Amygdala (tissue), 56 donors: ENCODE data around the gene TST.
A peak's percentile ranks its signal among the peaks of the same experiment; 100 is the strongest.

ENCODE experiments used
- DNase-seq, 56 donors: peaks; one replicate each; lab custom pipeline; 2025; lab: John Stamatoyannopoulos, UW

TST gene

DNA sequence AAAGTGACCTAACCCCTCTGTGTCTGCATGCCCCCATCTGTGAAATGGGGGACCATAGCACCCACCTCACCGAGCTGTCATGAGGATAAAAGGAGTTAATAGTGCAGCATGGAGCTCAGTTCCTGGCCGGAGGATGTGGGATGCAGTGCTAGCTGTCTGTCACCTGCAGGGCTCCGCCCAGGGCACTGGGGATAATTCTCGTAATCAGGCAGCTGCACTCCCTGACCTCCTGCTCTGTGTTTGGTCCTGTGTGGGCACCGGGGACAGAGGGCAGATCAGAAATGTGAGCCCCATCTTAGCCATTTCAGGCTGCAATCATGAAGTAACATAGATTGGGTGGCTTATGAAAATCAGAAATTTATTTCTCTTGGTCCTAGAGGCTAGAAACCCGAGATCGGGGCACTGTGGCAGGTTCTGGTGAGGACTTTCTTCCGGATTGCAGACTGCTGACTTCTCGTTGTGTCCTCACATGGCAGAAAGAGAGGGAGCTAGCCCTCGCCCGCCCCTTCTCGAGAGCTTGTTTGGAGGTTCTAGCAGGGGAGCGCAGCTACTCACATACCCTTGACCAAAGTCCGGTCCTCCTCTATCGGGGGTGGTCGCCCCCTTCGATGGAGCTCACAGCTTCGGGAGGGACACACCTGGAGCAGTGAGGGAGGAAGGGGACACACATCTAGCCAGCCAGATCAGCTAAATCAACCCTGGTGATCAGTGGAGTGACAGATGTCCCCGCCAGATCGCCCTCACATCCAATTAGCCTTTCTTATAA lies 35.5 kb upstream of the TST start:
- DNase-seq: no peak

DNA sequence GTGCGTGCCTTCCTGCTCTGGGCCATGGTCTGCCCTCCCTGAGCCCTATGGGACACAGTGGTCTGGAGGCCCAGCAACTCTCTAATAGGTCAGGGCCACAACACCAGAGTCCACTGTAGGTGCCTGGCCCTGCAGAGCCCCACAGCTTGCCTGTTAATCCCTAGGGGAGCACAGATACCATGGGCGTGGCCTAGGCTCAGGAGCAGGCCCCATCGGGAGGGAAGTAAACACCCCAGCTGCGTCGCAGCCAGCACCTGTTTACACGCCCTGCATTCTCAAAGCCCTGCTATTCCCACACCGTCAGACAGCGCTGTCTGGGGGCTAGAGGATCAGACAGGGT lies 34.8 kb upstream of the TST start:
- no peak for DNase-seq

DNA sequence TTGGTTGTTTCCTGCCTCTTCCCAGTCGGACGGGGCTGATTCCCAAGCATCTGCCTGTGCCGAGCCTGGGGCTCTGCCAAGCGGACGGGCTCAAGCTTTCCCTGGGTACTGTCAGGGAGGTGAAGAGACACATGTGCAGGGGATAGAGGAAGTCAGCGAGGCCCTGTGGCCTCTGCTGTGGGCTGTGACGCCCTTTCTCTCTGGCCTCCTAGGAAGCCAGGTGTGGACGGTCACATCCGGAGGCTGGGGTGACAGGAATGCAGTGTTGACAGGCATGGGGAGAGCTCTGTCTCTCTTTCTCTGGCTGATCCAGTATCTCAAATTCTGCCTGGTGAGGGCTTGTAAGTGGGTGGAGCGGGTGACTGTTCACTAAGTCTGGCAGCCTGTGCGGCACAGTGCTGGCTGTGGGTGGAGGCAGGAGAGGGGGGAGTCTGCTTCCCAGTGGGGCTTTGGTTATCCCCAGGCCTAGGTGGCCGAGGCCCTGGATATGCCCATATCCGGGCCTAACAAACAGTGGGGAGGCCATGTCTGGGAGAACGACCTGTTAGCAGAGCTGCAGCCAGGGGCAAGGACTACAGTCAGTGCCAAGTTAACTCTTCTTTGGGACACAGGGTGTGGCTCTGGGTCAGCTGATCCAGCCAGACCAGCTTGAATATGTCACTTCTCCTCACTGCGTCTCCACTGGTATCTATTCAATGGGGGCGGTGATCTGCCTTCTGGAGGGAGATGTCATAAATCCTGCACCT lies 34.2 kb upstream of the TST start:
- DNase-seq: peak in 11 of 56 donors; percentile 2 to 45 (median 23)

DNA sequence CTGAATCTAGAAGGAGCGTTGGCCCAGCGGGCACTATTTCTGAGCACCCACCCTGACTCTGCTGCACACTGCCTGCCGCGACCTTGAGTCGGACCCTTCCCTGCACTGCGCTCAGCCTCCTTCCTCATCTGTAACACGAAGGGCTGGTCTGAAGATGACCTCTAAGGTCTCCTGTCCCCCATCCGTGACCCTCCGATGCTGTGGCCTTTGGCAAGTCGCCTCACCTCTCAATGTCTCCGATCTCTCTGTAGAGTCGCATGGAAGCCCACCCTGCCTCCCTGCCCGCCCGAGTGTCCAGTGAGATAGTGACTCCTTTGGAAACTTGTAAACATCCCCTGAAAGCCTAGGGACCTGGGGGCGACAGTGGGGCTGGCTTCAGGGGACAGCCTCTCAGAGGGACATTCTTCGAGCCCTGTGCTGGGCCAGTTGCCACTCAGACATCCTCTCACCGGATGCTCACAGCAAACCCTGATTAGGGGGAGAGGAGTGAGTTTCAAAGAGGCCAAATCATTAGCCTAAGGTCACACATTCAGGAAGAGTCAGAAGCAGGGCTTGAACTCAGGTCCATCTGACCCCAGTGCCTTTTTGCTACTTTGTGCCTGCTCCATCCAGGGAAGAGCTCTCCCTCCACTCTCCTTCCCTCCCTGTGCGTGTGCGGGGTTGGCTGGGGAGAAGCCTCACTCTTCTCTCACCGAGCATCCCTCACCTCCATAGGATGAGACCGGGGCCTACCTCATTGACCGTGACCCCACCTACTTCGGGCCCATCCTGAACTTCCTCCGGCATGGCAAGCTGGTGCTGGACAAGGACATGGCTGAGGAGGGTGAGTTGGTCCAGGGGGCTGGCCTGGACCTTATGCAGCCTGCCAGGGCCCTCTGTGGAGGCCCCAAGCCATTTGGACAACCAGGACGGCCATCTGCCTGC lies 33.4 kb upstream of the TST start:
- no peak for DNase-seq

DNA sequence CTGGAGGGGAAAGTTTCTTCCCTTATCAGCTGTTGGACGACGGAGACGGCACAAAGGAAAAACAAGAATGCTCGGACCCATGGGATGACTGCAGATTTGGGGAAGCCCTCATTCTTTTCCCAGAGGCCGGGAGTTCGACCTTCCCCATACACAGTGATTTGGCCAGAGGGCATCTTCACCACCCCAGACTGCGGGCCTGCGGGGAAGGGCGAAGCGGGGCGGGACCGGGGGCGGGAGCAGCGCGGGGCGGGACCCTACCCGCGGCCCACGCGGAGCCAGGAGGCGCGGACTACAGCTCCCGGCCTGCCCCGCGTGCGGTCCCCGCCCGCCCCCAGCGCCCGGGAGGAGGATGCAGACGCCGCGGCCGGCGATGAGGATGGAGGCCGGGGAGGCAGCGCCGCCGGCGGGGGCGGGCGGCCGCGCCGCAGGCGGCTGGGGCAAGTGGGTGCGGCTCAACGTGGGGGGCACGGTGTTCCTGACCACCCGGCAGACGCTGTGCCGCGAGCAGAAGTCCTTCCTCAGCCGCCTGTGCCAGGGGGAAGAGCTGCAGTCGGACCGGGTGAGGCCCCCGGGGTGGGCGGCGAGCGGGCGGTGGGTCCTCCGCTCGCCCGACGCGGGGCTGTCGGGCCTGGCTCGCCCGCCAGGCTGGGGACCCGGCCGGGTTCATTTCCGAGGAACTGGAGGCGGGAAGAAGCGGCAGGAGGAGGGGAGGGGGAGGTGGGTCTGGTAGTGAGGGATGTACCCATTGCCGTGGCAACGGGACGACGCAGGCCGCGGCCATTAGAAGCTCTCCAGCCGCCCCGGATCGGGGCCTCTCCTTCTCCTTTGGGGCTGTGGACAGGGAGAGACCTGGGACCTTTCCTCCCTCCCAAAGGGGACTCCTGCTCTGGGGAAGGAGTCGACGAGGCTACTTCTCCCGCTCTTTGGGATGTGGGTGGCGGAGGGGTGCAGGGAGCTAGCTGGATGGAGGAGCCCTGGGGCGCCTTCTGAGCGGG lies 32.4 kb upstream of the TST start, which contains the start of gene KCTD17:
KCTD17 (plus strand) TSS at position 352 of the 995 bp plus-strand sequence; CDS start at position 371, 19 bp downstream.
- peak in 48 of 56 donors; percentile 18 to 79 (median 43) for DNase-seq

DNA sequence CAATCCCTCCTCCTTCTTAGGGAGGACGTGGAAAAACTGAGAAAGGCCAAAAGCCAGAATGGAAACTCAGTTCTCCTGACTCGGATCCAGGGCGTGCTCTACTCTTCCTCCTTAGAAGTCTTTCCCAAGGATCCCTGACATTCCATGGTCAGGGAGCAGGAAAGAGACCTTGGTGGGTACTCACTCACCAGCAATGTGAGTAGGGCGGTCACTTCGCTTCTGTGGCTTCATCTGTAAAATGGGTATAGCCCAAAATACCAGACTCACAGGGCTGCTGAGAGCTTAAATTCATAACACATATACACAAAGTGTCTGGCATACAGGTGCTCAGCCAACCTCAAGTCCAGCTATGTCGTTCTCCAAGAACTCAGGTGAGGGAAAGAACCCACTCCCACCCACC lies 31.7 kb upstream of the TST start:
- DNase-seq: no peak

DNA sequence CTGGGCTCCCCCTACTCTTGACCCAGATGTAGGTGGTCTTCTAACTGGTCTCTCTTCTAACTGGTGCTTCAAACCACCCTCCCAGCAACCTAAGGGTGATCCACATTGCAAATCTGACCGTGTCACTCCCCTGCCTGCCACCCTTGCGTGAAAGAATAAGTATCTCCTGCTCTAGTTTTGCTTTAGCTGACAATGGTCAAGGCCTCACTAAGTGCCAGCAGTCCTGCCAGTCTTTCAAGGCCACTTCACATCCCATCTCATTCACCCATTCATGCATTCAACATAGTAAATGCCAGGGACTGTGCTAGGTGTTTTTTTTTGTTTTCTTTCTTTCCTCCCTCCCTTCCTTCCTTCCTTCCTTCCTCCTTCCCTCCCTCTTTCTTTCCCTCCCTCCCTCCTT lies 30.0 kb upstream of the TST start:
- no peak for DNase-seq

DNA sequence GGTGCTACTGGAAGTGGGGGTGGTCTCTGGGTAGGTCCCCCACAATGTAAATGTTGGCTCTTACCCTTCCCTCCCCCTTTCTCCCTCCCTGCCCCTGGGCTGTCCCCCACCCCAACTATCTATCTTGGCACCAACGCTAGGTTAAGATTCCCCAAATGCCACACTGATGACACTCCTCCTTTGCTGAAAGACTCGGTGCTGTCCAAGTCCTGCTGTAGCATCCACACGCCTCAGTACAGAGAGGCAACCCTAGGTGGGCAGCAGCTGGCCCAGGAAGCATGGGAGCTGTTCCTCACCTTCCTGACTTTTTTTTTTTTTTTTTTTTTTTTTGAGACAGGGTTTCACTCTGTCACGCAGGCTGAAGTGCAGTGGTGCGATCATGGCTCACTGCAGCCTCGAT lies 28.9 kb upstream of the TST start:
- no peak for DNase-seq

DNA sequence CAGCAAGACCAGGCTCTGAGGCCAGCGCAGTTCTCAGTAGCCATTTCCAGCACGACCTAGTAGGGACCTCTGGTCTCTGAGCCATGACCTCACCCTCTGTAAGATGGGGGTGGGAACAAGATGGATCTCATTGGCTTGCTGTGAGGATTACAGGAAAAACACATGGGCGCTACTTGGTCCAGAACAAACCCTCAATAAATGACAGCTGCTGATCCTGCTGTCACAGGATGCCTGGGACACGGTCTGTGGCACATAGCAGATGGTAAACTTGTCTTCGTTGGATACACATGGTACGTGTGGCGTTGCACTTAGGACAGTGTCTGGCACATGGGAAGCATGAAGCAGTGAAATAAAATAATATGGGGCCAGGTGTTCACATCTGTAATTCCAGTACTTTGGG lies 27.8 kb upstream of the TST start:
- no peak for DNase-seq

DNA sequence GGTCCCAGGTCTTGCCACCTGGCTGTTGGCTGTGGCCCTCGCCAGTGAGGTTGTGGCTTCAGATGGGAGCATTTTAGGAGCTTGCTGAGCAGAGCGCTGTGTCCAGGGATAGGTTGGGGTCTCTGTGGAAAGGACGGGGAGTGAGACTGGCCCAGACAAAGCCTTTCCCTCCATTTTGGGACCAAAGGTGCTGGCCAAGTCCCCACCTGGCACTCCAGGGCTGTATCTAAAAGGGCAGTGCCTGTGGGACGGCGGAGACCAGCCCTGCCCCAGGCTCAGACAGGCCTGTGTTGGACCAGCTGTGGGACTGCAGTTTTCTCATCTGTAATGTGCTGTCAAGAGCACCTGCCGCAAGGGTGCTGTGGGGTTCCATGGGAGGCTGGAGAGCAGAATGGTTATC lies 27.3 kb upstream of the TST start:
- no peak for DNase-seq

DNA sequence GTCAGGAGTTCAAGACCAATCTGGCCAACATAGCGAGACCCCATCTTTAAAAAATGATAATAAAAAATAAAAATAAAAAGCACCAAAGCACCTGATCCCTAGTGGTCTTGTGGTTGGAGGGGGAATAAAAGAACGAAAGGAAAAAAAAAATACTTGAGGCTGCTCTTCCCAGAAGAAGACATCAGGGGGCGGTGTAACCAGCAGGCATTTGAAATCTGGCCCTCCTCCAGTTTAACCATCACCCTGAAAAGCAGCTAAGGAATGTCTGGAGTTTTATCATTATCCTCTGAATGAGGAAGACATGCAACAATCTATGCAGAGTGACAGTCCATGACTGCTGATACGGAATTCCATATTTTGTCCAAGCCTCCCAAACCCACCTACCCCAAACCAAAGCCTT lies 26.7 kb upstream of the TST start:
- DNase-seq: no peak

DNA sequence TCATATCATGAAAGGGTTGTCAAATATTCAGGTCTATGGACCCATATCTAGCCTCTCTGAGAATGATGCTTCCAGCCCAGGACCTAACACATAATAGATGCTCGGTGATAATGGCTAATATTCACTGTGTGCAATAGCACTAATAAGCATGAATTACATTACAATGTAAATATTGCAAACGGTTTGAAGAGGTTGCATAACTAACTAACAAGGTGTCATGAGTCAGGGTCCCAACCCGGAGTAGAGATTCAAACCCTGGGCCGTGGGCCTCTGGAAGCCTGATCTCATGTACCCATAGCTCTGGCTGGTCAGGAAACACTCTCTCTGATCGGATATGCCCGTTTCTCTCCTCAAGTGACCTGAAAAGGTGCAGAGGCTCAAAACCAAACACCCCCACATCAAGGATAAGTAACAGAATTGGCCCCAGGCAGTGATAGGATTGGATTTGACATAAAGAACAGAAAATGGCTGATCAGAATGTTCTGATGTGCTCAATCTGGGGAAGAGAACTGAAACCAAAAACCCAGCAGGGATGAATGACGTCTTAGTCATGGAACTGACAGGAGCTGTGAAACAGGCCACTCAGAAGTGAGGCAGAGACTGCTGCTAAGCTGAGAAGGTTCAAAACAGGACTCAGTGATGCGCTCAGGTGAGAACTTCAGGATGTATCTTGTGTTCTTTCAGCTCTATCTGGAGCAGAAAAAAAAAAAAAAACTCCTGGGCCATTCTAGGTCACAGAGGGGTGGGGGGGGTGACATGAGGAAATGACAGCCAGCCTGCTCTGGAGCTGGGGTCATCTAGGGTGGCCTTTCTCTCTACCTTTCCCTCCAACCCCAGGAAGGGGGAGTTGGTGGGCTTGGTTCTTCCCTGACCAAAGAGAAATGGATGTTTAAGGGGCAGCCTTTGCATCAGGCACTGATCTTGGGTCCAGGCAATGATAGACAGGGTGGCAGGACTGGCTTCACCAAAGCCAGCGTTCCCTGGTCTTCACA lies 25.7 kb upstream of the TST start:
- DNase-seq: no peak

DNA sequence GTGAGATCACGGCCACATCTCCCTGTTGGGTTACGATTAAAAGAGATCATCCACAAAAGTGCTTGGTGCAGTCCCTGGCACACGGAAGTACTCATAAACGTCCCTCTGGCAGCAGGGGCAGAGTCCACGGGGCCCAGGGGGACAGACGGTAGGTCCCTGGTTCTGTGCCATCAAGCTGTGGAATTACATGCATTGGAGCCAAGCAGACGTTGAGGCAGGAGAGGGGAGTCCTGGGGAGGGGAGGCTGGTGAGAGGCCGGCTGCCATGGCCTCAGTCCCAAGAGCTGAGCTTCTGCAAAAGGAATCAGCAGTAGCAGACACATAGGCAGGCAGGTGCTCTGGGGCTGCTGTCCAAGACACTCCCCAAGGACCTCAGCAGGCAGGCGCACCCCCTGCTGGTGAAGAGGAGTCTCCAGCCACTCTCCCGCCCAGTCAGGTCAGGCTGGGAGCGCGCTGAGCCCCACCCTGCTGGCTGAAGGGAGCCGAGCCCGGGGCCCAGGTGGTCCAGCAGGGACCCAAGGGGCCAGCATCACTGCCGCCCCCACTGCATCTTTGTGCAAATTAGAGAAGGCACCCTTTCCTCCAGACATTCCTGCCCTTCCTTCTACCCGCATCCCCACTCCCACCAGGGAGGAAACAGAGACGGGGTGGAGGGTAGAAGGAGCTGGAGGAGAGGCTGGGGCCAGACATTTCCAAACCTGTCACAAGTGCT lies 24.7 kb upstream of the TST start:
- no peak for DNase-seq

DNA sequence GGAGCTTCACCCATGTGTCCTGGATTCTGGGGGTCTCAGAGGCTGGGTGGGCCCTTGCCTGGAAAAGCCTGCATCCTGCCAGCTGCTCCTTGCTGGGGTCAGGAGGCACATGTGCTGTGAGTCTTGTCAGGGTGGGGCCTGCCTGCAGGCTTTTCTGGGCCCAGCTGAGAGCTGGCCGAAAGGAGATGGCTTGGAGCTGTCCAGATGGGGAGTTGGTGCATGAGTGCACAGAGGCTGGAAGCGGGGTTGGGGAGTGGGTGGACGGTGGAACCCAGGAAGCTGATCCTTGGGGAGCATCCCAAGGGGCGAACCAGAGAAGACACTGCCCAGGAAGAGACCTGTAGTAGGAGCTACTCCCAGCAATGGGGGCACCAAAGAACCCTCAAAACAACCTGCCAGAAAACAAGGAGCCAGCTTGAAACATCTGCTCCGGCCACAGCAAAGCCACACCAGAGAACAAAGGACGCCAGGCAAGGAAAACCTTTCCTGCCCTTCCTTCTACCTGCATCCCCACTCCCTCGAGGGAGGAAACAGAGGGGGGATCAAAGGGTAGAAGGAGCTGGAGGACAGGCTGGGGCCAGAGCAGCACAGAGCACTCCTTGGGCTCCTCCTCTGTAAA lies 24.1 kb upstream of the TST start:
- DNase-seq: no peak

DNA sequence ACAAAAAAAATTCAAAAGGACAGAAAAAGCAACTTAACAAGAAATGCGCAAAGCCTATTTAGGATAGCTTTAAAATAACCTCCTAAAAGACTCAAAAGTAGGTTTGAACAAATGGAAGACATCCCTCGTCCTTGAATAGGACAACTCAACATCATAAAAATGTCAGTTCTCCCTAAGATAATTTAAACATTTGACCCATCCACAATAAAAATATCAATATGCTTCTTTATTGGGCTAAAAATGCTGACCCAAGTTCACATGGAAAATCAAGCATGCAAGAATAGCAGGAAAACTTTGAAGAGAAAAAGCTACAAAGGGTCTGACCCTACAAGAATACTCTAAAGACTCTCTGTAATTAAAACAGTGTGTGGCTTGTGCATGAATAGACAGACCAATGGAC lies 20.2 kb upstream of the TST start:
- DNase-seq: no peak

DNA sequence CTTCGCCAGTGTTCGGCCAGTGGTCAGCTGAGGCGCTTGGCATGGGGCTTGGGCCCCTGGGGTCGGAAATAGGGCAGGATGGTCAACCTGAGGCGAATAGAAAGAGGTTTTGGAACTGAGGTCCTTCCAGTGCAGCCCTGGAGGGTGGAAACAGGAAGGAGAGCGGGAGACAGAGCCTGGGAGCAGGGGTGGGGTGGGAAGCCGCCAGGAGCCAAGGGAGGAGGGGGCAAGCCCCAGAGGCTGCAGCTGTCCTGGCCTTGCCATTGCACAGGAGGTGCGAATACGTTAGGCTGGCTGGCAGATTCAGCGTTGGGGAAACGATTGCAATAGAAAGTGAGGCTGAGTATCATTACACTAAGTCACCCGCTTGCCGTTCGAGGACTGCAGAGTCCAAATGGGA lies 18.4 kb upstream of the TST start:
- no peak for DNase-seq

DNA sequence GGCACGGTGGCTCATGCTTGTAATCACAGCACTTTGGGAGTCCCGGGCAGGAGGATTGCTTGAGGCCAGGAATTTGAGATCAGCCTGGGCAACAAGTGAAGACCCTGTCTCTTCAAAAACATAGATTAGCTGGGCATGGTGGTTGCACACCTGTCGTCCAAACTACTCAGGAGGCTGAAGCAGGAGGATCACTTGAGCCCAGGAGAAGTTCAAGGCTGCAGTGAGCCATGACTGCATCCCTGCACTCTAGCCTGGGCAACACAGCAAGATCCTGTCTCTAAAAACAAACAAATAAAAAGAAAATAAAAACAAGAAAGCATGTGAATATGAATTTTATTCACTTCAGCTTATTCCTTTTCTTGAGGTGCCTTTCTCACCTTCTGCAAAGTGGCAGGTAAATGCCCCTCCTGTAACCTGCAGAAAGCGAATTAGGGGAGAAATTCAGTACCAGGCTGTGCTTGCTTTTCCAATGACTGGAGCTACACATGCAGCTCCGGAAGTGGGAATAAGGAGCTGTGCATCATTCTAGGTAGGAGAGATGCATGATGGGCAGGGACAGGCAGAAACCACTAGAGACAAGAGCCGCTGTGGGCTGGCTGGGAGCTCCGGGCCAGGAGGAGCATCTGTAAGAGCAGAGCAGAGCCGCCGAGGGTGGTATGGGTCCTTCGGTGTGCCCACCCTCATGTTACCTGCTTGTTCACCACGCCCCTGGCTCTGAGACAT lies 17.6 kb upstream of the TST start:
- DNase-seq: no peak
